HG02623 (cell line): Measurements from ENCODE around the gene SAMD14.

Experiments used
- ATAC-seq: cut with Tn5 transposase; IDR thresholded peaks from one replicate; pipeline ENCODE4 v1.9.1; 2021; ENCODE audit warnings: moderate library complexity; ENCODE audit not compliant: unreplicated experiment

Gene SAMD14

GRCh38 chr17:50133769-50134099, 3.8 kb upstream of the SAMD14 start:
- ATAC-seq = no peak

- ATAC-seq = no peak
These were observed 3.2 kb upstream of the SAMD14 start for GRCh38 chr17:50133028-50133768.

- ATAC-seq = no peak
These were observed 2.3 kb upstream of the SAMD14 start for GRCh38 chr17:50132104-50132794.

GRCh38 chr17:50130559-50131305, 772 bp upstream of the SAMD14 start:
- ATAC-seq = no peak

GRCh38 chr17:50129353-50129727, 620 bp downstream of the SAMD14 start:
- ATAC-seq = no peak

- ATAC-seq = no peak
These were observed 1.3 kb downstream of the SAMD14 start for GRCh38 chr17:50128441-50129352.

GRCh38 chr17:50127697-50128361, 2.1 kb downstream of the SAMD14 start:
- ATAC-seq = no peak

GRCh38 chr17:50125420-50125997, 4.5 kb downstream of the SAMD14 start:
- no peak for ATAC-seq

GRCh38 chr17:50123649-50124349, 6.2 kb downstream of the SAMD14 start:
- no peak for ATAC-seq

GRCh38 chr17:50122945-50123344, 7.0 kb downstream of the SAMD14 start:
- ATAC-seq = no peak

- ATAC-seq = no peak
These were observed 9.3 kb downstream of the SAMD14 start for GRCh38 chr17:50120475-50121253.

GRCh38 chr17:50118828-50119218, 11.1 kb downstream of the SAMD14 start:
- no peak for ATAC-seq

- ATAC-seq = no peak
These were observed 11.7 kb downstream of the SAMD14 start for GRCh38 chr17:50118076-50118827.

- no peak for ATAC-seq
These were observed 12.5 kb downstream of the SAMD14 start for GRCh38 chr17:50117202-50118051.

GRCh38 chr17:50115756-50116155, 14.2 kb downstream of the SAMD14 start:
- no peak for ATAC-seq

- no peak for ATAC-seq
These were observed 15.1 kb downstream of the SAMD14 start for GRCh38 chr17:50114849-50115357.

GRCh38 chr17:50114401-50114800, 15.6 kb downstream of the SAMD14 start:
- ATAC-seq = no peak
